ENCODE results near the gene MAD2L2.

MAD2L2 gene

DNA sequence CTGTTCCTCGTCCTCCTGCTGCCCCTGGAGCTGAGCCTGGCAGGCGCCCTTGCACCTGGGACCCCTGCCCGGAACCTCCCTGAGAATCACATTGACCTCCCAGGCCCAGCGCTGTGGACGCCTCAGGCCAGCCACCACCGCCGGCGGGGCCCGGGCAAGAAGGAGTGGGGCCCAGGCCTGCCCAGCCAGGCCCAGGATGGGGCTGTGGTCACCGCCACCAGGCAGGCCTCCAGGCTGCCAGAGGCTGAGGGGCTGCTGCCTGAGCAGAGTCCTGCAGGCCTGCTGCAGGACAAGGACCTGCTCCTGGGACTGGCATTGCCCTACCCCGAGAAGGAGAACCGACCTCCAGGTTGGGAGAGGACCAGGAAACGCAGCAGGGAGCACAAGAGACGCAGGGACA lies 25.3 kb upstream of the MAD2L2 start:
- H3K27ac ChIP-seq (ENCODE audit: low read length): no peak overlapping the region
- H3K27me3 ChIP-seq (replicated peaks; ENCODE audit: insufficient read depth, low read length): peaks cover 93% of the 10 kb centered on the region
- no peaks in the 10 kb centered on the region for H3K9me2 ChIP-seq (replicated peaks; ENCODE audit: insufficient read depth, low read length)
- TF ChIP-seq, protein P1, sequence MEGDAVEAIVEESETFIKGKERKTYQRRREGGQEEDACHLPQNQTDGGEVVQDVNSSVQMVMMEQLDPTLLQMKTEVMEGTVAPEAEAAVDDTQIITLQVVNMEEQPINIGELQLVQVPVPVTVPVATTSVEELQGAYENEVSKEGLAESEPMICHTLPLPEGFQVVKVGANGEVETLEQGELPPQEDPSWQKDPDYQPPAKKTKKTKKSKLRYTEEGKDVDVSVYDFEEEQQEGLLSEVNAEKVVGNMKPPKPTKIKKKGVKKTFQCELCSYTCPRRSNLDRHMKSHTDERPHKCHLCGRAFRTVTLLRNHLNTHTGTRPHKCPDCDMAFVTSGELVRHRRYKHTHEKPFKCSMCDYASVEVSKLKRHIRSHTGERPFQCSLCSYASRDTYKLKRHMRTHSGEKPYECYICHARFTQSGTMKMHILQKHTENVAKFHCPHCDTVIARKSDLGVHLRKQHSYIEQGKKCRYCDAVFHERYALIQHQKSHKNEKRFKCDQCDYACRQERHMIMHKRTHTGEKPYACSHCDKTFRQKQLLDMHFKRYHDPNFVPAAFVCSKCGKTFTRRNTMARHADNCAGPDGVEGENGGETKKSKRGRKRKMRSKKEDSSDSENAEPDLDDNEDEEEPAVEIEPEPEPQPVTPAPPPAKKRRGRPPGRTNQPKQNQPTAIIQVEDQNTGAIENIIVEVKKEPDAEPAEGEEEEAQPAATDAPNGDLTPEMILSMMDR (IDR thresholded peaks at IDR 0.05; ENCODE audit: low read length): no peak
- no peak for TF ChIP-seq EZH2 (optimal IDR thresholded peaks at IDR 0.05; ENCODE audit: low read depth, low read length)
- no peak for TF ChIP-seq EZH2phosphoT487 (IDR thresholded peaks at IDR 0.05; ENCODE audit: low read length)
- no peak overlapping the region for H3K4me3 ChIP-seq (ENCODE audit: low read length)
- no peak for DNase-seq
- no peaks in the 10 kb centered on the region for H3K79me2 ChIP-seq (ENCODE audit: low read length)
- H2AFZ ChIP-seq (ENCODE audit: low read length): no peak overlapping the region
- H3K4me2 ChIP-seq (ENCODE audit: low read depth, low read length): no peak overlapping the region
- no peaks in the 10 kb centered on the region for H3F3A ChIP-seq (ENCODE audit: insufficient read depth, low read length)
- H3K9me3 ChIP-seq (replicated peaks; ENCODE audit: insufficient read depth, low read length): no peaks in the 10 kb centered on the region
- H4K20me1 ChIP-seq (ENCODE audit: insufficient read depth, low read length): no peaks in the 10 kb centered on the region
- H3K4me1 ChIP-seq (ENCODE audit: low read length): no peaks in the 10 kb centered on the region
- H3K9ac ChIP-seq (ENCODE audit: low read length): no peak overlapping the region
- no peaks in the 10 kb centered on the region for H3K36me3 ChIP-seq (replicated peaks; ENCODE audit: insufficient read depth, low read length)

DNA sequence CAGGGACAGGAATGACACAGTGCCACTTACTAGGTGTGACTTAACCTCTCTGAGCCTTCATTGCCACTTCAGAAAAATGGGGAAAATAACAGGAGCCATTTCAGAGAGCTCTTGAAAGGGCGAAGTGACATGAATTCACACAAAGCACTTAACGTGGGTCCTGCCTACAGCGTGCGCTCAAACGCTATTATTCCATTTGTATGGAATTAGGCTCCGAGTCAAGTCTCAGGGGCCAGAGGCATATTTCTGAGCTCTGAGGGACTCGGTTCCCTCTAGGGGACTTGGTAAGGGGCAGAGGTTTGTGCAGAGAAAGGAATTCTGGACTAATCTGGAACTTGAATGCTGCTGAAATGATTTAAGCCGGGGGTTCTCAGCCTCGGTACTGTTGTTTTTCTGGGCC lies 24.6 kb upstream of the MAD2L2 start:
- Histone ChIP-seq H3K9me2 (replicated peaks; ENCODE audit: insufficient read depth, low read length) (no peaks in the 10 kb centered on the region), H3K4me3 (ENCODE audit: low read length) (no peak overlapping the region), H2AFZ (ENCODE audit: low read length) (no peak overlapping the region), H3K79me2 (ENCODE audit: low read length) (no peaks in the 10 kb centered on the region), H3K27me3 (replicated peaks; ENCODE audit: insufficient read depth, low read length) (peaks cover 96% of the 10 kb centered on the region), H3K9me3 (replicated peaks; ENCODE audit: insufficient read depth, low read length) (no peaks in the 10 kb centered on the region), H3F3A (ENCODE audit: insufficient read depth, low read length) (no peaks in the 10 kb centered on the region), H4K20me1 (ENCODE audit: insufficient read depth, low read length) (no peaks in the 10 kb centered on the region), H3K36me3 (replicated peaks; ENCODE audit: insufficient read depth, low read length) (no peaks in the 10 kb centered on the region), H3K27ac (ENCODE audit: low read length) (no peak overlapping the region), H3K4me2 (ENCODE audit: low read depth, low read length) (no peak overlapping the region), H3K9ac (ENCODE audit: low read length) (no peak overlapping the region), H3K4me1 (ENCODE audit: low read length) (no peaks in the 10 kb centered on the region)
- no peak for TF ChIP-seq EZH2phosphoT487 (IDR thresholded peaks at IDR 0.05; ENCODE audit: low read length)
- TF ChIP-seq EZH2 (optimal IDR thresholded peaks at IDR 0.05; ENCODE audit: low read depth, low read length): no peak
- TF ChIP-seq, protein P1 (IDR thresholded peaks at IDR 0.05; ENCODE audit: low read length): no peak
- no peak for DNase-seq

DNA sequence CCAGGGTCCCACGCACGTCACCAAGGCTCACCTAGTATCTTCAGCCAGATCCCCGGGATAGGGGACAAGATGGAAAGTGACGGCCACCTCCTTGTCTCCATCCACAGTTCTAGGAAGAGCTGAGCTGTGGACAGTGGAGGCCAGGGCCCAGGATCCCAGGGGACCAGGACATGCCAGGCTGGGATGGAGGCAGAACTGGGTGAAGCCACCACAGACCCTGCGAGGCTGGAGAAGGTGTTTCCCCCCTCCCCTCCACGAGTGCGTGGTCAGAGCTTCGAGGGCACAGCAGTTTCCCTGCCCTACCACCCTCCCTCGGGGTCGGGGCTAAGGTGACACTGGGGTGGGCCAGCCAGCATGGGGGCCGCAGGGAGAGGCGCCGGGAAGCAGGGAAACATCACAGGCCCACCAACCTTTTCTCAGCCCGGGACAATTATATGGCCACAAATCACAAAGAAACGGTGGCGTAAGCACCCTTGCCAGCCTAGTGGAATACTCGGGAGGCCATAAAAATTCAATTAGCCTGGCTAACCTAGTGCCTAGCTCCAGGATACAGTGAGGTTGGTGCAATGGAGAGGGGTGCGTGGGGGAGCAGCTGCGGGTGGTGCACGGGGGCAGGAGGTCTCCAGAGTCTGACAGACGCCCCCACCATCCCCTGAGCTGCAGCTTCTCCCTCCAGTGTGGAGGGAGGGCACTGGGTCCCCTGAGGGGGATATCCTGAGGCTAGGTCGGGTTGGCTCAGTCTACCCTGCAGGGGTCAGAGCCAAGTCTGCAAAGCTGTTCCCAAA lies 23.9 kb upstream of the MAD2L2 start:
- Histone ChIP-seq H3K4me1 (ENCODE audit: low read length) (no peaks in the 10 kb centered on the region), H3K4me2 (ENCODE audit: low read depth, low read length) (no peak overlapping the region), H4K20me1 (ENCODE audit: insufficient read depth, low read length) (no peaks in the 10 kb centered on the region)

More for the DNA sequence above, 23.9 kb upstream of the MAD2L2 start:
- no peak for DNase-seq
- no peak overlapping the region for H3K4me3 ChIP-seq (ENCODE audit: low read length)
- no peaks in the 10 kb centered on the region for H3K9me2 ChIP-seq (replicated peaks; ENCODE audit: insufficient read depth, low read length)
- H2AFZ ChIP-seq (ENCODE audit: low read length): no peak overlapping the region
- H3K9me3 ChIP-seq (replicated peaks; ENCODE audit: insufficient read depth, low read length): no peaks in the 10 kb centered on the region
- no peak overlapping the region for H3K27ac ChIP-seq (ENCODE audit: low read length)
- TF ChIP-seq, protein P1 (IDR thresholded peaks at IDR 0.05; ENCODE audit: low read length): no peak
- TF ChIP-seq EZH2 (optimal IDR thresholded peaks at IDR 0.05; ENCODE audit: low read depth, low read length) (no peak), EZH2phosphoT487 (IDR thresholded peaks at IDR 0.05; ENCODE audit: low read length) (no peak)
- no peak overlapping the region for H3K9ac ChIP-seq (ENCODE audit: low read length)
- H3F3A ChIP-seq (ENCODE audit: insufficient read depth, low read length): no peaks in the 10 kb centered on the region
- peaks cover 94% of the 10 kb centered on the region for H3K27me3 ChIP-seq (replicated peaks; ENCODE audit: insufficient read depth, low read length)
- no peaks in the 10 kb centered on the region for H3K36me3 ChIP-seq (replicated peaks; ENCODE audit: insufficient read depth, low read length)
- no peaks in the 10 kb centered on the region for H3K79me2 ChIP-seq (ENCODE audit: low read length)

Measured in MM.1S (cell line).